ENCODE measurements around the gene LGR6.

GRCh38 chr1:202287196-202287595, 93.6 kb downstream of the LGR6 start:
- TF ChIP-seq CTCF (IDR thresholded peaks at IDR 0.05) (no peak), POLR2A (IDR thresholded peaks at IDR 0.05) (no peak)

Data from breast epithelium (tissue), 3 donors.